GM06990 (cell line): Measurements from ENCODE around the gene CD48.
"Not testable (repeated sequence)": the region's sequence is repeated elsewhere in the genome, so short reads cannot be mapped to it uniquely, and the experiment has no call there.

Experiments used
- DNase-seq: peaks from one replicate; pipeline ENCODE4 v3.0.0-alpha.2; 2011; ENCODE audit not compliant: insufficient read length; ENCODE audit errors: extremely low read depth
- H3K27me3 ChIP-seq: replicated peaks from 2 replicates; pipeline ENCODE4 v1.6.0; 2011; ENCODE audit warnings: low read length; ENCODE audit not compliant: control insufficient read depth, insufficient read depth
- H3K36me3 ChIP-seq: 2 replicates; pipeline ENCODE4 v1.5.1; 2011; ENCODE audit warnings: low read length; ENCODE audit not compliant: control insufficient read depth, insufficient read depth
- H3K4me3 ChIP-seq: replicated peaks from 2 replicates; pipeline ENCODE4 v1.5.1; 2011; ENCODE audit warnings: low read depth, mild to moderate bottlenecking, control low read depth, low read length
- TF ChIP-seq, protein P1 (sequence below): IDR thresholded peaks from 2 replicates; pipeline ENCODE4 v1.5.1; 2011; ENCODE audit warnings: low read length, control low read depth, mild to moderate bottlenecking, inconsistent platforms; ENCODE audit not compliant: insufficient read depth, poor library complexity, severe bottlenecking

The CD48 gene

GRCh38 chr1:160707236-160708064, 4.2 kb downstream of the CD48 start:
- H3K27me3 ChIP-seq: no peaks in the 10 kb centered on the region
- H3K4me3 ChIP-seq: peak overlapping the region; percentile 98
- H3K36me3 ChIP-seq: peaks cover 13% of the 10 kb centered on the region
- DNase-seq: peak; percentile 45
- TF ChIP-seq, protein P1, sequence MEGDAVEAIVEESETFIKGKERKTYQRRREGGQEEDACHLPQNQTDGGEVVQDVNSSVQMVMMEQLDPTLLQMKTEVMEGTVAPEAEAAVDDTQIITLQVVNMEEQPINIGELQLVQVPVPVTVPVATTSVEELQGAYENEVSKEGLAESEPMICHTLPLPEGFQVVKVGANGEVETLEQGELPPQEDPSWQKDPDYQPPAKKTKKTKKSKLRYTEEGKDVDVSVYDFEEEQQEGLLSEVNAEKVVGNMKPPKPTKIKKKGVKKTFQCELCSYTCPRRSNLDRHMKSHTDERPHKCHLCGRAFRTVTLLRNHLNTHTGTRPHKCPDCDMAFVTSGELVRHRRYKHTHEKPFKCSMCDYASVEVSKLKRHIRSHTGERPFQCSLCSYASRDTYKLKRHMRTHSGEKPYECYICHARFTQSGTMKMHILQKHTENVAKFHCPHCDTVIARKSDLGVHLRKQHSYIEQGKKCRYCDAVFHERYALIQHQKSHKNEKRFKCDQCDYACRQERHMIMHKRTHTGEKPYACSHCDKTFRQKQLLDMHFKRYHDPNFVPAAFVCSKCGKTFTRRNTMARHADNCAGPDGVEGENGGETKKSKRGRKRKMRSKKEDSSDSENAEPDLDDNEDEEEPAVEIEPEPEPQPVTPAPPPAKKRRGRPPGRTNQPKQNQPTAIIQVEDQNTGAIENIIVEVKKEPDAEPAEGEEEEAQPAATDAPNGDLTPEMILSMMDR: no peak

- H3K36me3 ChIP-seq: peaks cover 14% of the 10 kb centered on the region
- TF ChIP-seq, protein P1: no peak
- peak overlapping the region; percentile 98 for H3K4me3 ChIP-seq
- no peaks in the 10 kb centered on the region for H3K27me3 ChIP-seq
- no peak for DNase-seq
Observed at GRCh38 chr1:160706526-160707235, 4.9 kb downstream of the CD48 start.

GRCh38 chr1:160705742-160706141, 5.9 kb downstream of the CD48 start:
- H3K27me3 ChIP-seq: no peaks in the 10 kb centered on the region

GRCh38 chr1:160705212-160705621, 6.4 kb downstream of the CD48 start:
- H3K27me3 ChIP-seq, DNase-seq: not testable (repeated sequence)
- H3K4me3 ChIP-seq: peak overlapping the region; percentile 49
- H3K36me3 ChIP-seq: peaks cover 16% of the 10 kb centered on the region

More at GRCh38 chr1:160705742-160706141, 5.9 kb downstream of the CD48 start:
- TF ChIP-seq, protein P1: peak; percentile 13
- DNase-seq: no peak
- Histone ChIP-seq H3K36me3 (peaks cover 16% of the 10 kb centered on the region), H3K4me3 (peak overlapping the region; percentile 49)

DNA sequence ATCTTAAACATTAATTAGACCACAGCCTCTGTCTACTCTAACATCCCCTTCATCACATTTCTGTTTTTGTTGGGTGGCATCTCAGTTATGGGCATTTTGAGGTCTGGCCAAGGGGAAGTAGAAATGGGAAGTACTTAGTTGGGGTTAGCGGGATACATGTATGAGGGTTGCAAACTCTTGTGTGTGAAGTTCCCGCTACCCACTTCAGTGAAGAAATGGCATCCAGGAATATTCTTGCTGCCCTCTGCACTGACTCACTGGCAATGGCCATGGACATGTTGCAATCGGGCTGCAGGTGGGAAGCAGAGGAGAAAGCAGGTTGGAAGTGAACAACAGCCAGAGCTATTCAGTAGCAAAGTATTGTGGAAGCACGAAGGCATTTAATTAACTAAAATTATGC, 7.4 kb downstream of the CD48 start:
- Histone ChIP-seq H3K36me3 (peaks cover 16% of the 10 kb centered on the region), H3K27me3 (no peaks in the 10 kb centered on the region), H3K4me3 (peak overlapping the region; percentile 36)
- no peak for DNase-seq
- TF ChIP-seq, protein P1: no peak

DNA sequence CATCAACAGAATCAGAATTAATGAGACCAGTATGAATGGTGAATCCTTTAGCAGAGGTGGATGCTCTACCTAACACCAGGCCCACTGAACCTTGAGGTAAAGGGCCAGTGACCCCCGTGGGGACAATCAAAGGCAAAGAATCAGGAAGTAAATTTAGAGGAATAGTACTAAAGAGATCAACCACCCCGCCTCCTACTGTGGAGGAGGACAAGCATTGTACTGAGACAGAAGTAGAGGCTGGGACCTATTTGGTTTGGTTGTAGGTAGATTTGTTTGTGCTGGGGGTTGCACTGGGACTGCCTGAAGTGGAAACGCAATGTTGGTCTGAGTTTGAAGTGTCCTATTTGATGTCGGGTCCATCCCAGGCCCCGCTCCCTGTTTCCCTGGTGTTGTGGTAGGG, 9.5 kb downstream of the CD48 start:
- Histone ChIP-seq H3K36me3 (peaks cover 13% of the 10 kb centered on the region), H3K27me3 (no peaks in the 10 kb centered on the region), H3K4me3 (no peak overlapping the region)
- DNase-seq: no peak
- TF ChIP-seq, protein P1: no peak

DNA sequence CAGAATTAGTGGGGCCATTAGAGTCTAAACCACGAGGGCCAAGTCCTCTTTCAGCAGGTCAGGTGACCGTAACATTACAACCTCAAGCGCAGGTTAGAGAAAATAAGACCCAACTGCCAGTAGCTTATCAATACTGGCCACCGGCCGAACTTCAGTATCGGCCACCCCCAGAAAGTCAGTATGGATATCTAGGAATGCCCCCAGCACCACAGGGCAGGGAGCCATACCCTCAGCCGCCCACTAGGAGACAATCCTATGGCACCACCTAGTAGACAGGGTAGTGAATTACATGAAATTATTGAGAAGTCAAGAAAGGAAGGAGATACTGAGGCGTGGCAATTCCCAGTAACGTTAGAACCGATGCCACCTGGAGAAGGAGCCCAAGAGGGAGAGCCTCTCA, 19.2 kb downstream of the CD48 start:
- not testable (repeated sequence) for H3K36me3 ChIP-seq, H3K4me3 ChIP-seq, DNase-seq, H3K27me3 ChIP-seq
